Loucy (cell line): Measurements from ENCODE around the gene SERPINB1.
"Not testable (repeated sequence)": the region's sequence is repeated elsewhere in the genome, so short reads cannot be mapped to it uniquely, and the experiment has no call there.

ENCODE experiments used
- H2AFZ ChIP-seq: fragments of 200-600 bp; sonication (generic); 2 replicates; pipeline ENCODE4 v1.6.0; 2016; ENCODE audit warnings: antibody characterized with exemption, mild to moderate bottlenecking, low read length, moderate library complexity
- H3F3A ChIP-seq: fragments of 200-600 bp; 2 replicates; pipeline ENCODE4 v1.6.0; 2016; ENCODE audit warnings: antibody characterized with exemption, low read depth, mild to moderate bottlenecking
- H3K27me3 ChIP-seq: fragments of 200-600 bp; sonication (generic); 2 replicates; pipeline ENCODE4 v1.6.1; 2014; ENCODE audit warnings: low read length, mild to moderate bottlenecking; ENCODE audit not compliant: insufficient read depth, poor library complexity, severe bottlenecking
- H3K36me3 ChIP-seq: fragments of 200-600 bp; sonication (generic); 2 replicates; pipeline ENCODE4 v1.6.1; 2016; ENCODE audit warnings: low read length; ENCODE audit not compliant: insufficient read depth
- H3K4me1 ChIP-seq: fragments of 200-600 bp; sonication (generic); 2 replicates; pipeline ENCODE4 v1.5.1; 2014; ENCODE audit warnings: low read length, mild to moderate bottlenecking; ENCODE audit not compliant: insufficient read depth, poor library complexity, severe bottlenecking
- H3K4me2 ChIP-seq: fragments of 200-600 bp; sonication (generic); 2 replicates; pipeline ENCODE4 v1.6.0; 2014; ENCODE audit warnings: antibody characterized with exemption, low read length, low read depth, mild to moderate bottlenecking; ENCODE audit not compliant: poor library complexity, severe bottlenecking
- H3K4me3 ChIP-seq: fragments of 200-600 bp; sonication (generic); 2 replicates; pipeline ENCODE4 v1.5.1; 2014; ENCODE audit warnings: low read length, mild to moderate bottlenecking, mixed read lengths; ENCODE audit not compliant: poor library complexity, severe bottlenecking
- H3K79me2 ChIP-seq: fragments of 200-600 bp; sonication (generic); 2 replicates; pipeline ENCODE4 v1.6.1; 2014; ENCODE audit warnings: low read length; ENCODE audit not compliant: insufficient read depth
- H3K9ac ChIP-seq: fragments of 200-600 bp; sonication (generic); 2 replicates; pipeline ENCODE4 v1.6.0; 2014; ENCODE audit warnings: mild to moderate bottlenecking, low read depth, low read length, moderate library complexity; ENCODE audit not compliant: poor library complexity, severe bottlenecking
- H3K9me2 ChIP-seq: fragments of 200-600 bp; sonication (generic); replicated peaks from 2 replicates; pipeline ENCODE4 v1.6.1; 2016; ENCODE audit warnings: low read depth, low read length, mixed read lengths
- H3K9me3 ChIP-seq: fragments of 200-600 bp; sonication (generic); 2 replicates; pipeline ENCODE4 v1.6.1; 2014; ENCODE audit warnings: mild to moderate bottlenecking, antibody characterized with exemption, low read length, low read depth; ENCODE audit not compliant: insufficient read depth
- H4K20me1 ChIP-seq: fragments of 200-600 bp; sonication (generic); 2 replicates; pipeline ENCODE4 v1.6.0; 2014; ENCODE audit warnings: antibody characterized with exemption, low read length, mild to moderate bottlenecking; ENCODE audit not compliant: insufficient read depth, poor library complexity, severe bottlenecking
- CTCF ChIP-seq: fragments of 200-600 bp; sonication (generic); conservative IDR thresholded peaks from 2 replicates; pipeline ENCODE4 v1.5.1; 2014; ENCODE audit warnings: mild to moderate bottlenecking, antibody characterized with exemption, low read length
- EZH2phosphoT487 ChIP-seq: fragments of 200-600 bp; IDR thresholded peaks from 2 replicates; pipeline ENCODE4 v1.6.1; 2018; ENCODE audit warnings: antibody characterized with exemption, mild to moderate bottlenecking, moderate library complexity, borderline replicate concordance

The SERPINB1 gene

GRCh38 chr6:2884804-2885203, 43.1 kb upstream of the SERPINB1 start:
- H3K4me1 ChIP-seq: no peaks in the 10 kb centered on the region
- H3K27me3 ChIP-seq: no peaks in the 10 kb centered on the region
- no peak overlapping the region for H3K9ac ChIP-seq
- no peaks in the 10 kb centered on the region for H3K36me3 ChIP-seq
- TF ChIP-seq CTCF: no peak
- no peak for TF ChIP-seq EZH2phosphoT487
- H3K9me3 ChIP-seq: no peaks in the 10 kb centered on the region
- H3F3A ChIP-seq: no peaks in the 10 kb centered on the region
- H3K4me3 ChIP-seq: no peak overlapping the region
- H3K79me2 ChIP-seq: no peaks in the 10 kb centered on the region
- no peaks in the 10 kb centered on the region for H4K20me1 ChIP-seq
- H2AFZ ChIP-seq: no peak overlapping the region
- H3K4me2 ChIP-seq: no peak overlapping the region
- H3K9me2 ChIP-seq: no peaks in the 10 kb centered on the region

GRCh38 chr6:2883673-2884072, 42.0 kb upstream of the SERPINB1 start:
- Histone ChIP-seq H2AFZ (no peak overlapping the region), H3K4me1 (no peaks in the 10 kb centered on the region), H3K9me3 (no peaks in the 10 kb centered on the region), H3K9ac (no peak overlapping the region), H3K79me2 (no peaks in the 10 kb centered on the region), H4K20me1 (no peaks in the 10 kb centered on the region), H3F3A (no peaks in the 10 kb centered on the region), H3K4me2 (no peak overlapping the region), H3K9me2 (no peaks in the 10 kb centered on the region), H3K36me3 (no peaks in the 10 kb centered on the region), H3K4me3 (no peak overlapping the region), H3K27me3 (no peaks in the 10 kb centered on the region)
- TF ChIP-seq EZH2phosphoT487: no peak
- no peak for TF ChIP-seq CTCF

- Histone ChIP-seq H3K36me3 (no peaks in the 10 kb centered on the region), H3K79me2 (no peaks in the 10 kb centered on the region), H3F3A (no peaks in the 10 kb centered on the region), H3K9ac (no peak overlapping the region), H3K4me2 (no peak overlapping the region), H3K9me3 (no peaks in the 10 kb centered on the region), H4K20me1 (no peaks in the 10 kb centered on the region), H3K4me1 (no peaks in the 10 kb centered on the region), H3K9me2 (no peaks in the 10 kb centered on the region), H3K4me3 (no peak overlapping the region), H2AFZ (no peak overlapping the region), H3K27me3 (no peaks in the 10 kb centered on the region)
- TF ChIP-seq EZH2phosphoT487 (no peak), CTCF (no peak)
These were observed 39.8 kb upstream of the SERPINB1 start for GRCh38 chr6:2881423-2881822.

- H3K79me2 ChIP-seq, H3K36me3 ChIP-seq, H4K20me1 ChIP-seq, H3K4me1 ChIP-seq, H3K9me3 ChIP-seq, H3K4me2 ChIP-seq, H3K27me3 ChIP-seq, H3K9ac ChIP-seq, H2AFZ ChIP-seq, H3K9me2 ChIP-seq, H3F3A ChIP-seq, H3K4me3 ChIP-seq: not testable (repeated sequence)
These were observed 38.5 kb upstream of the SERPINB1 start for GRCh38 chr6:2880156-2880555.
